ENCODE measurements around the gene CEPT1. TPM values are rescaled to one million over a fixed set of nuclear protein-coding genes. Genes with fewer than 3 reads are reported as not detected.
A peak's percentile ranks its signal among the peaks of the same experiment; 100 is the strongest.
"Not testable (repeated sequence)": the region's sequence is repeated elsewhere in the genome, so short reads cannot be mapped to it uniquely, and the experiment has no call there.

CEPT1 gene
- total RNA-seq: 100 to 1,000 TPM in 4 of 7 donors, 10 to 100 TPM in 3; 90.9 to 140 (median 105) TPM
- polyA plus RNA-seq: 10 to 100 TPM; 61.1 to 69.2 (median 65.4) TPM
- long read RNA-seq, donor 1, transcript CEPT1-201 (9 exons, 2,198 nt): major isoform, 6 of 6 reads
- long read RNA-seq, donor 1, partial matches to known transcripts: 0 of 6 reads
- long read RNA-seq, donor 1, other reads (novel, unspliced or antisense): 0 of 6 reads
- long read RNA-seq, donor 2, partial matches to known transcripts: 0 of 3 reads
- long read RNA-seq, donor 2, other reads (novel, unspliced or antisense): 0 of 3 reads

- peak; percentile 91 to 94 (median 92) for TF ChIP-seq POLR2AphosphoS5 (IDR thresholded peaks at IDR 0.05)
- peak in 1 of 11 experiments; percentile 19 for TF ChIP-seq CTCF (IDR thresholded peaks at IDR 0.05 in 8 of 11, conservative IDR thresholded peaks at IDR 0.05 in 3 of 11)
- TF ChIP-seq POLR2A (IDR thresholded peaks at IDR 0.05): peak; percentile 37 to 74 (median 39)
- intact Hi-C loops (cut with DNase I; ENCODE audit: low total_unique reads): loop anchor here (10.0 kb wide), 1 partner anchor 55 kb away; no protein-coding TSS in a partner anchor
- DNase-seq: peak; percentile 99
- WGBS, 5 donors: 0 to 1% (median 0%) methylated on average over 16 to 68 of the region's 68 CpGs
- peak within 1 kb of the TSS; percentile 75 to 94 (median 85) for H3K4me3 ChIP-seq
- no peaks in the 10 kb centered on the region for H3K27me3 ChIP-seq (replicated peaks in 1 of 7)
- no peaks in the 10 kb centered on the region for H3K9me3 ChIP-seq
- H3K4me1 ChIP-seq: peaks cover 23 to 89% (median 81%) of the 10 kb centered on the region in 6 donors
- H3K27ac ChIP-seq: peak within 1 kb of the TSS; percentile 82 to 99 (median 96)
- peaks cover 0 to 39% (median 24%) of the 10 kb centered on the region in 6 donors for H3K36me3 ChIP-seq
Observed at GRCh38 chr1:111139956-111140679, at the start of gene CEPT1, which contains the start of gene DRAM2. CEPT1 (plus strand) TSS chr1:111140223; CDS start chr1:111147715, 7,492 bp downstream. DRAM2 (minus strand) TSS chr1:111140093; CDS start chr1:111131554, 8,539 bp downstream.

GRCh38 chr1:111095421-111095820, 44.6 kb upstream of the CEPT1 start:
- H3K27ac ChIP-seq; H3K27me3 ChIP-seq (replicated peaks in 1 of 7); H3K36me3 ChIP-seq; DNase-seq; H3K4me1 ChIP-seq; intact Hi-C loops (cut with DNase I; ENCODE audit: low total_unique reads); H3K4me3 ChIP-seq: not testable (repeated sequence)
- WGBS, 5 donors: 83 to 96% (median 94%) methylated on average over 3 of the region's 3 CpGs
- peaks cover 0 to 75% (median 65%) of the 10 kb centered on the region in 8 donors for H3K9me3 ChIP-seq

- 85 to 91% (median 90%) methylated on average over 2 of the region's 2 CpGs for WGBS, 5 donors
- TF ChIP-seq POLR2A (IDR thresholded peaks at IDR 0.05) (no peak), CTCF (IDR thresholded peaks at IDR 0.05 in 8 of 11, conservative IDR thresholded peaks at IDR 0.05 in 3 of 11) (no peak)
- H3K9me3 ChIP-seq: peaks cover 0 to 95% (median 82%) of the 10 kb centered on the region in 8 donors
- no peak for DNase-seq
- H3K4me1 ChIP-seq: no peaks in the 10 kb centered on the region
- intact Hi-C loops (cut with DNase I; ENCODE audit: low total_unique reads): no loop called here
- H3K4me3 ChIP-seq: no peak overlapping the region
- H3K36me3 ChIP-seq: no peaks in the 10 kb centered on the region
- no peak overlapping the region for H3K27ac ChIP-seq
- H3K27me3 ChIP-seq (replicated peaks in 1 of 7): no peaks in the 10 kb centered on the region
Observed at GRCh38 chr1:111097356-111098099, 42.5 kb upstream of the CEPT1 start.

- Histone ChIP-seq H3K4me1 (no peaks in the 10 kb centered on the region), H3K4me3 (no peak overlapping the region), H3K36me3 (no peaks in the 10 kb centered on the region), H3K27ac (no peak overlapping the region), H3K27me3 (replicated peaks in 1 of 7) (no peaks in the 10 kb centered on the region), H3K9me3 (peaks cover 0 to 84% (median 76%) of the 10 kb centered on the region in 8 donors)
- TF ChIP-seq POLR2AphosphoS5 (IDR thresholded peaks at IDR 0.05): no peak
- no peak for TF ChIP-seq POLR2A (IDR thresholded peaks at IDR 0.05)
- TF ChIP-seq CTCF (IDR thresholded peaks at IDR 0.05 in 8 of 11, conservative IDR thresholded peaks at IDR 0.05 in 3 of 11): no peak
- intact Hi-C loops (cut with DNase I; ENCODE audit: low total_unique reads): no loop called here
- WGBS, 5 donors: 77 to 94% (median 91%) methylated on average over 1 of the region's 1 CpG
- no peak for DNase-seq
Observed at GRCh38 chr1:111099289-111099688, 40.7 kb upstream of the CEPT1 start.
